Neutrophil (primary cell): ENCODE measurements around the gene PRR29.

Experiments
- H3K27ac ChIP-seq: fragments of 200-600 bp; sonication (generic); 2 replicates; pipeline ENCODE4 v1.5.1; 2016; ENCODE audit warnings: mild to moderate bottlenecking, moderate library complexity
- H3K27me3 ChIP-seq: fragments of 200-600 bp; sonication (generic); 2 replicates; pipeline ENCODE4 v1.6.0; 2016; ENCODE audit warnings: mild to moderate bottlenecking
- H3K36me3 ChIP-seq: fragments of 200-600 bp; sonication (generic); 2 replicates; pipeline ENCODE4 v1.5.1; 2017
- H3K4me1 ChIP-seq, 2 experiments: fragments of 200-600 bp in 1 of 2; sonication (generic) in 1 of 2; 1 replicate in 1 of 2; 2 replicates in 1 of 2; pipeline versions ENCODE4 v1.5.1 to v1.6.1; 2013 to 2016; ENCODE audit warnings: low read depth in 1 of 2, low read length in 1 of 2, mild to moderate bottlenecking in 1 of 2, moderate library complexity in 1 of 2; ENCODE audit not compliant: control insufficient read depth in 1 of 2, insufficient read depth in 1 of 2
- H3K4me3 ChIP-seq, 2 experiments: fragments of 200-600 bp in 1 of 2; sonication (generic) in 1 of 2; 1 replicate in 1 of 2; 2 replicates in 1 of 2; pipeline ENCODE4 v1.5.1; 2013 to 2016; ENCODE audit warnings: low read depth in 1 of 2, low read length in 1 of 2, mild to moderate bottlenecking in 1 of 2, moderate library complexity in 1 of 2
- H3K9me3 ChIP-seq: fragments of 200-600 bp; sonication (generic); 2 replicates; pipeline ENCODE4 v1.5.1; 2016
- CTCF ChIP-seq: fragments of 200-600 bp; sonication (generic); IDR thresholded peaks from 2 replicates; pipeline ENCODE4 v1.5.1; 2016; ENCODE audit warnings: antibody characterized with exemption

The PRR29 gene

GRCh38 chr17:64024781-64025731 is 26.9 kb downstream of the PRR29 start:
- H3K27ac ChIP-seq = no peak overlapping the region

GRCh38 chr17:64025732-64026294 is 27.7 kb downstream of the PRR29 start:
- H3K27me3 ChIP-seq = no peaks in the 10 kb centered on the region
- no peaks in the 10 kb centered on the region for H3K9me3 ChIP-seq
- no peaks in the 10 kb centered on the region for H3K36me3 ChIP-seq
- no peak overlapping the region for H3K27ac ChIP-seq
- H3K4me1 ChIP-seq = peaks cover 11 to 16% of the 10 kb centered on the region in 2 experiments
- H3K4me3 ChIP-seq = peak overlapping the region; percentile 22 to 28
- TF ChIP-seq CTCF = peak; percentile 95

More at GRCh38 chr17:64024781-64025731, 26.9 kb downstream of the PRR29 start:
- TF ChIP-seq CTCF = no peak
- H3K9me3 ChIP-seq = no peaks in the 10 kb centered on the region
- no peaks in the 10 kb centered on the region for H3K36me3 ChIP-seq
- H3K4me1 ChIP-seq = peaks cover 18 to 19% of the 10 kb centered on the region in 2 experiments
- H3K4me3 ChIP-seq = peak overlapping the region in 1 of 2 experiments; percentile 22
- H3K27me3 ChIP-seq = no peaks in the 10 kb centered on the region

GRCh38 chr17:64028874-64029464 is 30.8 kb downstream of the PRR29 start:
- no peak overlapping the region for H3K4me3 ChIP-seq
- H3K27ac ChIP-seq = no peak overlapping the region
- H3K9me3 ChIP-seq = no peaks in the 10 kb centered on the region
- no peaks in the 10 kb centered on the region for H3K36me3 ChIP-seq
- H3K4me1 ChIP-seq = peaks cover 8 to 12% of the 10 kb centered on the region in 2 experiments
- peak; percentile 46 for TF ChIP-seq CTCF
- H3K27me3 ChIP-seq = no peaks in the 10 kb centered on the region

GRCh38 chr17:64032081-64032480 is 33.9 kb downstream of the PRR29 start:
- H3K4me1 ChIP-seq = no peaks in the 10 kb centered on the region
- no peaks in the 10 kb centered on the region for H3K36me3 ChIP-seq
- H3K9me3 ChIP-seq = no peaks in the 10 kb centered on the region
- H3K27ac ChIP-seq = no peak overlapping the region
- no peaks in the 10 kb centered on the region for H3K27me3 ChIP-seq
- no peak for TF ChIP-seq CTCF
- H3K4me3 ChIP-seq = no peak overlapping the region

- no peaks in the 10 kb centered on the region for H3K9me3 ChIP-seq
- H3K27ac ChIP-seq = no peak overlapping the region
- peaks cover 22% of the 10 kb centered on the region for H3K36me3 ChIP-seq
- no peak overlapping the region for H3K4me3 ChIP-seq
- no peaks in the 10 kb centered on the region for H3K4me1 ChIP-seq
- no peaks in the 10 kb centered on the region for H3K27me3 ChIP-seq
- no peak for TF ChIP-seq CTCF
Observed at GRCh38 chr17:64036198-64036922, 38.2 kb downstream of the PRR29 start.
